Coronary artery (tissue), 2 donors: ENCODE data around the gene DYNLL2.
"Not testable (repeated sequence)": the region's sequence is repeated elsewhere in the genome, so short reads cannot be mapped to it uniquely, and the experiment has no call there.

Source experiments
- DNase-seq: peaks from one replicate; pipeline ENCODE4 v3.0.0-alpha.2; 2017; ENCODE audit warnings: low spot score
- H3K27ac ChIP-seq, 2 donors: fragments of 200-600 bp; sonication (generic); one replicate each; pipeline ENCODE4 v1.5.1; 2016 to 2019
- H3K4me3 ChIP-seq: fragments of 200-600 bp; sonication (generic); 2 replicates; pipeline ENCODE4 v1.5.1; 2016; ENCODE audit warnings: mild to moderate bottlenecking, moderate library complexity
- TF ChIP-seq, protein P1 (sequence below): fragments of 200-600 bp; sonication (generic); IDR thresholded peaks from one replicate; pipeline ENCODE4 v1.5.1; 2019; ENCODE audit warnings: antibody characterized with exemption

Gene DYNLL2

GRCh38 chr17:58082870-58083490 is at the start of gene DYNLL2:
Gene DYNLL2, plus strand, starts transcription at chr17:58083419. Its CDS starts 3,672 bp downstream, at chr17:58087091.
- Histone ChIP-seq H3K4me3 (peak within 1 kb of the TSS; percentile 98), H3K27ac (peak within 1 kb of the TSS; percentile 95 to 99)
- peak; percentile 94 for DNase-seq
- TF ChIP-seq, protein P1, sequence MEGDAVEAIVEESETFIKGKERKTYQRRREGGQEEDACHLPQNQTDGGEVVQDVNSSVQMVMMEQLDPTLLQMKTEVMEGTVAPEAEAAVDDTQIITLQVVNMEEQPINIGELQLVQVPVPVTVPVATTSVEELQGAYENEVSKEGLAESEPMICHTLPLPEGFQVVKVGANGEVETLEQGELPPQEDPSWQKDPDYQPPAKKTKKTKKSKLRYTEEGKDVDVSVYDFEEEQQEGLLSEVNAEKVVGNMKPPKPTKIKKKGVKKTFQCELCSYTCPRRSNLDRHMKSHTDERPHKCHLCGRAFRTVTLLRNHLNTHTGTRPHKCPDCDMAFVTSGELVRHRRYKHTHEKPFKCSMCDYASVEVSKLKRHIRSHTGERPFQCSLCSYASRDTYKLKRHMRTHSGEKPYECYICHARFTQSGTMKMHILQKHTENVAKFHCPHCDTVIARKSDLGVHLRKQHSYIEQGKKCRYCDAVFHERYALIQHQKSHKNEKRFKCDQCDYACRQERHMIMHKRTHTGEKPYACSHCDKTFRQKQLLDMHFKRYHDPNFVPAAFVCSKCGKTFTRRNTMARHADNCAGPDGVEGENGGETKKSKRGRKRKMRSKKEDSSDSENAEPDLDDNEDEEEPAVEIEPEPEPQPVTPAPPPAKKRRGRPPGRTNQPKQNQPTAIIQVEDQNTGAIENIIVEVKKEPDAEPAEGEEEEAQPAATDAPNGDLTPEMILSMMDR: no peak

DNA sequence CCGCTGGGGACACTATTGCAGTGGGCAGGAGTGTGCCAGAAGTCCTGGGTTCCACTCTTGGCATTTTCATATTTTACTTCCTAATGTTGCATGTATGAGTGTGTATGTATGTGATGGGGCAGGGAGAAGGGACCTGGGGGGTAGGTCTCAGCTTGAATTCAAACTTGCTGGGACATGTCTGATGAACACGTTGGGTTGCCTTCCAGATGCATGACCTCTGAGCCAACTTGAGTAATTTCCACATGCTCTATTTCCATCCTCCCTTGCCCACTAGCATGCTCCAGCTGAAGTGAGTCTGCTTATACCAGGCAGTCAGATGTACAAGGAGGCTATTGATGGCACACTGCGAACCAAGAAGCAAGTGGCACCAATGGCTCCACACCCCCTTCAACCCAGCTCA is 43.2 kb upstream of the DYNLL2 start:
- TF ChIP-seq, protein P1: no peak
- Histone ChIP-seq H3K4me3 (no peak overlapping the region), H3K27ac (no peak overlapping the region)
- DNase-seq: no peak

DNA sequence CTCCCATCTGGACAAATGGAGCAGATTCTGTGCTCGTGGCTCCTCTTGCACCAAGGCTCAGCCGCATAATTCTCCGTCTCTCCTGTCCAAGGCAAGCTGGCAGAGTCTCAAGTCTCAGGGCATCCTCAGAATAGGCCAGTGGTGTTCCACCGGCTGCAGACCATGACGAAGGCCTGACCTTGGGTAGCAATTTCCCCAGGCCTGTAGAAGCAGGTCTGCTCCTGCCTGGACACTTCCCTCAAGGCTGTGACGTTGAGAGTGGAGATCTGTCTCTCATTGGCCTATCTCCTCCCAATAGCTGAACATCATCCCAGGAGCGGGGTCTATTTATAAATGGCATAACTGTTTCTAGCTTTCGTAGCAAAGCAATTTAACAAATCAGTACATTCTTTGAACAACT is 42.8 kb upstream of the DYNLL2 start:
- Histone ChIP-seq H3K4me3 (no peak overlapping the region), H3K27ac (no peak overlapping the region)
- TF ChIP-seq, protein P1: no peak
- DNase-seq: no peak

- Histone ChIP-seq H3K27ac (no peak overlapping the region), H3K4me3 (no peak overlapping the region)
- DNase-seq: no peak
- TF ChIP-seq, protein P1: no peak
Measured at GRCh38 chr17:58041161-58041560, 42.1 kb upstream of the DYNLL2 start.

DNA sequence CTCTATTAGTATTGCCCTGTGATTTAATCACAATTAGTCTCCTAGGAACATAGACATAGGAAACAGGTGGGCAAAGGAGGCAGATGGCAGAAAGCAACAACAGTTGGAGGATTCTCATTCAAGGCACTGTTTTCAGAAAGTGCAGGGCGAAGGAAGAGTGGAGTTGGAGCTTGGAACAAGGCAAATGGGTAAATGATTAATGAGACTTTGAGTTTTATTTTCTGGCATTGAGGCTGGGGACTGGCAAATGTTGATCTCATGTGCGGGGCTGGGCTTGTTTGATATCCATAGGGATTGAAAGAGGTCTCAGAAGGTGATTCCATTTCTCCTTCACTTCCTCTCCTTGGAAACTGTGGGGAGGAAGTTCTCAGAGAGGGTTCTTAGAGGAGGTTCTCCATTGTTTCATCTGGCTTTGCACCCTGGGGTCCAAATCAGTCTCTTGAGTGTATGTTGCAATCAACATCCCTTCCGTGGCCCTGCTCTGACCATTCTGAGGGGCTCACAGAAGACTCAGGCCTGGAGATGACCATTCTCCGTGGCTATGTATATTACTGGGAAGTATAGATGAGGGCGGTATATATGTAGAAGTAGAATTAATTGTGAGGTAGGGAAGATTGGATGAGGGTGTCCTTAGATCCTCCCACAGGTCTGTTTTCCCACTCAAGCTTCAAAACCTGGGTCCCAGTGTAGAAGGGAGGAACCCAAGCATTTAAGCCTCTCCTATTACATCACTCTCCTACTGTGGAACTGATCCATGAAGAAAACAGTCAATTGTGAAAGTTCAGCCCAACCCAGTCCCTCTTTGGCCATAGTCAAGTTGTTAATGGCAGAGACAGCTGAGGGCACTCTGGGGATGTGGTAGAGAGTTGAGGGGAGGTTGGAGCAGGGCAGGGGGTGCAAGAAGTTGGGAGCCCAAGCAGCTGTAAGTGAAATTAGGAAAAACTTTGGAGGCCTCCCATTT is 39.7 kb upstream of the DYNLL2 start:
- no peak for DNase-seq
- TF ChIP-seq, protein P1: no peak
- H3K4me3 ChIP-seq: no peak overlapping the region
- H3K27ac ChIP-seq: no peak overlapping the region

DNA sequence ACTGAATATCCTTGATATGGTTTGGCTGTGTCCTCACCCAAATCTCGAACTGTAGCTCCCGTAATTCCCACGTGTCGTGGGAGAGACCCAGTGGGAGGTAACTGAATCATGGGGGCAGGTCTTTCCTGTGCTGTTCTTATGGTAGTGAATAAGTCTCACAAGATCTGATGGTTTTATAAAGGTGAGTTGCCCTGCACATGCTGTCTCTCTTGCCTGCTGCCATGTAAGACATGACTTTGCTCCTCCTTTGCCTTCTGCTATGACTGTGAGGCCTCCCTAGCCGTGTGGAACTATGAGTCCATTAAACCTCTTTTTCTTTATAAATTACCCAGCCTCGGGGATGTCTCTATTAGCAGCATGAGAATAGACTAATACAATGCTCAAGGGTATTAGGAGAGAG is 39.0 kb upstream of the DYNLL2 start:
- H3K4me3 ChIP-seq, DNase-seq, H3K27ac ChIP-seq: not testable (repeated sequence)

DNA sequence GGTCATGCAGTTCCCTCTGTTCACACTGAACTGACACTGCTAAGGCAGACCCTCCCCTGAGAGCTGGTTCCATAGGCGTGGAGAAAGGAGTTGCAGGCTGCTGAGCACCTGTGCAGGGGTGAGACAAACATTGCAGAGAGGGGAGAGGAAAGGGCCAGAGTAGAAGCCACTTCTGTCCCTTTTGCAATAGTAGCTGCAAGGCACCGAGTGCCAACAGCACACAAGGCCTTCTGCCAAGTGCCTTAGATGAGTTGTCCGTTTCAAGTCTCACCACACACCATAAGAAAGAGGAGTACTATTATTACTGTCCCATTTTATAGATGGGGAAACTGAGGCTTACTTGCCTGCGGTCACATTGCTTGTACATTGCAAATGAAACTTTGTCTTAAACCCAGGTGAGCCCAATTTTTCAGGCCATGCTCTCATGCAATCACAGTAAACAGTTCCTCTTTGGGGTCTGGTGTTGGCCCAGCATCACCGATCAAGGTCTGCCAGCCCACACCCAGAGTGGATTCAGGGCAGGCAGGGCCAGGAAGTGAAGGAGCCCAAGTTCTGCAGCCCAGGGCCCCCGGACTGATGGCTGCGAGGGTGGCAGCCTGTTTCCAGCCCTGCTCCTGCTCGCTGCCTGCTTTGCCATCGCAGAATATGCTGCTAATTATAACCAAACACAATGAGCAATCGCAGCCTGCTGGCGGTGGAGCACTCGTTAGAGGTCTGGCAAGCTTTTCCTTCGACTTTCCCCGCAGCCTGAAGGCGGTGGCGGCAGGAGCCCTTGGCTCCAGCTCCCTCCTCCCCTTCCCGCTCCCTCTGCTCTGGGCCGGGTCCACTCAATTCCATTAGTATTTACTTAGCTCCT is 36.8 kb upstream of the DYNLL2 start:
- TF ChIP-seq, protein P1: no peak
- no peak overlapping the region for H3K27ac ChIP-seq
- DNase-seq: no peak
- H3K4me3 ChIP-seq: no peak overlapping the region
